Thyroid gland (tissue), 4 donors: ENCODE results near the gene ZNF438. TPM values are rescaled to one million over a fixed set of nuclear protein-coding genes. Genes with fewer than 3 reads are reported as not detected.
A peak's percentile ranks its signal among the peaks of the same experiment; 100 is the strongest.

Experiments
- DNase-seq, 2 donors: peaks; one replicate each; pipeline ENCODE4 v3.0.0-alpha.2; 2019
- H3K27ac ChIP-seq, 3 donors: fragments of 200-600 bp; sonication (generic); 1 replicate in 2 of 3; 2 replicates in 1 of 3; pipeline ENCODE4 v1.5.1; 2016 to 2019; ENCODE audit warnings: mild to moderate bottlenecking in 1 of 3, moderate library complexity in 1 of 3
- H3K27me3 ChIP-seq: fragments of 200-600 bp; sonication (generic); one replicate; pipeline ENCODE4 v1.5.1; 2019
- H3K36me3 ChIP-seq, 2 donors: fragments of 200-600 bp; sonication (generic); one replicate each; pipeline ENCODE4 v1.5.1; 2016 to 2019
- H3K4me1 ChIP-seq, 2 donors: fragments of 200-600 bp; sonication (generic); one replicate each; pipeline ENCODE4 v1.5.1; 2017 to 2019
- H3K4me3 ChIP-seq, 3 donors: fragments of 200-600 bp; sonication (generic); replicated peaks in 1 of 3; 1 replicate in 2 of 3; 2 replicates in 1 of 3; pipeline ENCODE4 v1.5.1; 2016; ENCODE audit warnings: mild to moderate bottlenecking in 1 of 3
- H3K9me3 ChIP-seq: fragments of 200-600 bp; sonication (generic); one replicate; pipeline ENCODE4 v1.5.1; 2017
- POLR2A ChIP-seq, 2 donors: fragments of 450-650 bp; IDR thresholded peaks; one replicate each; pipeline ENCODE4 v1.6.1; 2017; ENCODE audit warnings: antibody characterized with exemption in 2 of 2, mild to moderate bottlenecking in 2 of 2, moderate library complexity in 1 of 2
- WGBS, 2 donors: methylation state at CpG; one replicate each; pipeline ENCODE4 v1.1.5; 2017; 5-methylcytosine and 5-hydroxymethylcytosine counted together
- intact Hi-C: fragments of 100-400 bp; cut with DNase I; formaldehyde crosslinking; loops from one replicate; pipeline ENCODE4 v1.15.1; 2023
- total RNA-seq, 4 donors: library from RNA; depleted of rRNA; stranded (reverse); fragments of >200 nt; gene quantifications; one replicate each; pipeline ENCODE4 v1.2.3, GENCODE V29; 2016
- TF ChIP-seq, protein P1 (sequence below), 6 experiments: fragments of 200-600 bp in 3 of 6; fragments of 450-650 bp in 3 of 6; sonication (generic) in 3 of 6; IDR thresholded peaks; one replicate each; pipeline ENCODE4 v1.5.1; 2016 to 2019; ENCODE audit warnings: antibody characterized with exemption in 6 of 6, mild to moderate bottlenecking in 2 of 6, inconsistent platforms in 1 of 6, moderate library complexity in 1 of 6

The ZNF438 gene
- total RNA-seq, 4 donors from 2014 or later: 19.2 to 21.8 (median 20.3) TPM

DNA sequence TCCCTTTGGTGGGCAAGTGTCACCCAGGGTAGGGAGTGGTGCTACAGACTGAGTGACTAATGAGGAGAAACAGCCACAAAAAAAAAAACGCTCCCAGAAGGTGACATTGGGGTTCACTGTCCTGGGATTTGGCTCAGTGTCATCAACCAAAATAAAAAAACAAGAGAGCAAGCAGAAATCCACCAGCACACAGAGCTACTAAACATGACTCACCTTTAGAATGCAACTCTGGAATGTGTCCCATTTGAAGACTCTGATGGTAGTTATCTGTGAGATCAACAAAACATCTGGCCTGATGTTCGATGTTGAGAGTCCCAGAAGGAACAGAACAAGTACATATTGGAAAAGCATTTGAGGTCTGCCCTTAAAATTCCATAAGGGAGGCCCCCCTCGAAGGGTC is 201.8 kb downstream of the ZNF438 start:
- intact Hi-C loops: no loop called here
- H3K27ac ChIP-seq: no peak overlapping the region
- 67 to 70% methylated on average over 3 of the region's 3 CpGs for WGBS, 2 donors
- TF ChIP-seq, protein P1, sequence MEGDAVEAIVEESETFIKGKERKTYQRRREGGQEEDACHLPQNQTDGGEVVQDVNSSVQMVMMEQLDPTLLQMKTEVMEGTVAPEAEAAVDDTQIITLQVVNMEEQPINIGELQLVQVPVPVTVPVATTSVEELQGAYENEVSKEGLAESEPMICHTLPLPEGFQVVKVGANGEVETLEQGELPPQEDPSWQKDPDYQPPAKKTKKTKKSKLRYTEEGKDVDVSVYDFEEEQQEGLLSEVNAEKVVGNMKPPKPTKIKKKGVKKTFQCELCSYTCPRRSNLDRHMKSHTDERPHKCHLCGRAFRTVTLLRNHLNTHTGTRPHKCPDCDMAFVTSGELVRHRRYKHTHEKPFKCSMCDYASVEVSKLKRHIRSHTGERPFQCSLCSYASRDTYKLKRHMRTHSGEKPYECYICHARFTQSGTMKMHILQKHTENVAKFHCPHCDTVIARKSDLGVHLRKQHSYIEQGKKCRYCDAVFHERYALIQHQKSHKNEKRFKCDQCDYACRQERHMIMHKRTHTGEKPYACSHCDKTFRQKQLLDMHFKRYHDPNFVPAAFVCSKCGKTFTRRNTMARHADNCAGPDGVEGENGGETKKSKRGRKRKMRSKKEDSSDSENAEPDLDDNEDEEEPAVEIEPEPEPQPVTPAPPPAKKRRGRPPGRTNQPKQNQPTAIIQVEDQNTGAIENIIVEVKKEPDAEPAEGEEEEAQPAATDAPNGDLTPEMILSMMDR (IDR thresholded peaks at IDR 0.05): no peak
- TF ChIP-seq POLR2A (IDR thresholded peaks at IDR 0.05): no peak
- H3K27me3 ChIP-seq: no peaks in the 10 kb centered on the region
- no peaks in the 10 kb centered on the region for H3K36me3 ChIP-seq
- H3K9me3 ChIP-seq: no peaks in the 10 kb centered on the region
- no peak for DNase-seq
- H3K4me1 ChIP-seq: peaks cover 15 to 23% of the 10 kb centered on the region in 2 donors
- H3K4me3 ChIP-seq: no peak overlapping the region

DNA sequence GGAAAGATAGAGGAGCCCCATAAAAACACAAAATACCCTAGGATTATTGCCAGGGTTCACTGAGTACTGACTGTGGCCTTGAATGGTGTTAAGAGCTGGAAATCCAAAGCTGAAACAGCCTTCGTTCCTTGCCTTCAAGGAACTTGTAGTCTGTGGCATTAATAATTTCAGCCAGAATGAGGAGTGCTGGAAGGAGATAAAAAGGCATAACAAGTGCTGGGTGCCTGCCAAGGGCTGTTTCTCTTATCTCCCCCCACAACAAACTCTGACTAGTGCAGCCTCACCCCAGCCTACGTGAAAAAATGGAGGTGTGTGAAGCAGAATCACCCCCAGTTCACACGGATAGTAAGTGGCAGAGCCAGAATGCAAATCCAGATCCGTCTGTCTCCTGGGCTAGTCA is 203.0 kb downstream of the ZNF438 start:
- Histone ChIP-seq H3K27me3 (no peaks in the 10 kb centered on the region), H3K9me3 (no peaks in the 10 kb centered on the region), H3K4me3 (no peak overlapping the region), H3K36me3 (no peaks in the 10 kb centered on the region), H3K4me1 (peaks cover 15 to 27% of the 10 kb centered on the region in 2 donors), H3K27ac (no peak overlapping the region)
- WGBS, 2 donors: 69 to 87% methylated on average over 4 of the region's 4 CpGs
- DNase-seq: no peak
- TF ChIP-seq POLR2A (IDR thresholded peaks at IDR 0.05): no peak
- TF ChIP-seq, protein P1 (IDR thresholded peaks at IDR 0.05): no peak
- intact Hi-C loops: no loop called here

DNA sequence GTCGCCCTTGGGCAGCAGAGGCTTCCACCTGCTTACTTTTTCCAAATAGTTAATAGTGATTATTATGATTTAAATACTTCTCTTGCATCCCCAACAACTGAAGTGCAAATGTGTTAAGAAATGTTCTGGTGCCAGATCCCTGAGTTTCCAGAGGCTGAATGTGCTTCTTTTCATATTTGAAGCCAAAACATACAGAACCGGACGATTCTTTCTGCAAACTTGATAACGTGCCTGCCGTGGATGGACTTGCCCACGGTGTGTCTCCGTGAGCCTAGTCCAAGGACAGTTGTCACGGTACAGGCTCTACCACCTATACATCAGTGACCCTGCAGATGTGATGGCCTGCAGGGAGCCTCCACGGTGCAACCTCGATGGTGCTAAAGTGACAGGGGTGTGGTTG is 203.5 kb downstream of the ZNF438 start:
- TF ChIP-seq POLR2A (IDR thresholded peaks at IDR 0.05): no peak
- TF ChIP-seq, protein P1 (IDR thresholded peaks at IDR 0.05): no peak
- 50 to 60% methylated on average over 10 of the region's 10 CpGs for WGBS, 2 donors
- Histone ChIP-seq H3K9me3 (no peaks in the 10 kb centered on the region), H3K27ac (no peak overlapping the region), H3K4me3 (no peak overlapping the region), H3K27me3 (no peaks in the 10 kb centered on the region), H3K36me3 (no peaks in the 10 kb centered on the region), H3K4me1 (peaks cover 13 to 30% of the 10 kb centered on the region in 2 donors)
- intact Hi-C loops: no loop called here
- no peak for DNase-seq

DNA sequence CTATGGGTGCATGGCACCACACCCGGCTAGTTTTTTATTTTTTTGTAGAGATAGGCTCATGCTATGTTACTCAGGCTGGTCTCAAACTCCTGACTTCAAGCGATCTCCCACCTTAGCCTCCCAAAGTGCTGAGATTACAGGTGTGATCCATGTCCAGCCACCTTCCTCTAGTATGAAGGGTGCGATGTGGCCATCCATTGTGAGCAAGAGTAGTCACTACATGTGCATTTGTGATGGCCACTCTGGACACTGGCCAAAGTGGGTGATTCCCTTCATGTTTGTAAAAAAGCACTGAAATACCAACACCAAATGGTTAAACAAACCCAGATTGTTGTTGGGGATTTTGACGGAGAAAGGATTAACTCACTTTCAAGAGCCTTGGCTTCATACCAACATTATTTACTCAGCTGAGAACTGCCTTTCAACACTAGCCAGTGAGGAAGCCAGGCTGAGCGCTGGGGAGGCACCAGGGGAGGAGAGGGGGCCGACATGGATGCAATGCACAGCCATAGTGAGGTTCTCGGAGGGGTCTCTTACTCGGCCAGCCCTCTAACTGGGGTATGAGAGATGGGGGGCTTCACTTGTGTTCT is 204.0 kb downstream of the ZNF438 start:
- peaks cover 15 to 31% of the 10 kb centered on the region in 2 donors for H3K4me1 ChIP-seq
- no peaks in the 10 kb centered on the region for H3K27me3 ChIP-seq
- peak in 1 of 2 donors; percentile 57 for DNase-seq
- no peaks in the 10 kb centered on the region for H3K36me3 ChIP-seq
- H3K4me3 ChIP-seq: no peak overlapping the region
- no peak for TF ChIP-seq POLR2A (IDR thresholded peaks at IDR 0.05)
- TF ChIP-seq, protein P1 (IDR thresholded peaks at IDR 0.05): no peak
- H3K9me3 ChIP-seq: no peaks in the 10 kb centered on the region
- no peak overlapping the region for H3K27ac ChIP-seq
- intact Hi-C loops: no loop called here
- WGBS, 2 donors: 37 to 48% methylated on average over 8 of the region's 8 CpGs

DNA sequence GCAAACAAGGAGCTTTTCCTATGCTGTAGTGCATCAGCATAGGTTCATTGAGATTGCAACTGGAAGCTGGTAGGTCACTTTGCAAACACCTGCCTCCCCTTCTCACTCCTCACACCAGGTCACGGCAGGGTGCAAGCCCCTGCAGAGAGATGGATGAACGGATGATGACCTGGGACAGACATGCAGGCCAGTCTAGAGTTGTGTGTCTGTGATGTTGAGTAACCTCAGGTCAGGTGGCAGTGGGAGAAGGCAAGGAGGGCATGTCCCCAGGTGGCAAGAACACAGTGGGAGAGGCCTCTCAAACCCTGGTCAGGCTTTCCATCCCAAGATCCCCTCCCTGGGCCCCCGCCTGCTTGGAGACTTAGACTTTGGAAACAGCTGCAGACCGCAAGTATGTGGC is 205.0 kb downstream of the ZNF438 start:
- intact Hi-C loops: no loop called here
- Histone ChIP-seq H3K4me1 (peaks cover 24 to 37% of the 10 kb centered on the region in 2 donors), H3K4me3 (no peak overlapping the region), H3K27ac (no peak overlapping the region), H3K27me3 (no peaks in the 10 kb centered on the region), H3K9me3 (no peaks in the 10 kb centered on the region), H3K36me3 (no peaks in the 10 kb centered on the region)
- DNase-seq: no peak
- TF ChIP-seq, protein P1 (IDR thresholded peaks at IDR 0.05): no peak
- TF ChIP-seq POLR2A (IDR thresholded peaks at IDR 0.05): no peak
- WGBS, 2 donors: 86% methylated on average over 4 of the region's 4 CpGs; no CpG with 5 or more reads in 1 of the 2 donors
